Left ventricle myocardium inferior (tissue), 1 donor: ENCODE results near the gene UCHL5. TPM values are rescaled to one million over a fixed set of nuclear protein-coding genes. Genes with fewer than 3 reads are reported as not detected.
"Not testable (repeated sequence)": the region's sequence is repeated elsewhere in the genome, so short reads cannot be mapped to it uniquely, and the experiment has no call there.

Experiments
- DNase-seq: peaks from one replicate; pipeline ENCODE4 v3.0.0-alpha.2; 2020
- H3K27ac ChIP-seq: fragments of 200-600 bp; replicated peaks from 2 replicates; pipeline ENCODE4 v1.8.0; 2021
- H3K27me3 ChIP-seq: fragments of 200-600 bp; 2 replicates; pipeline ENCODE4 v1.8.0; 2021; ENCODE audit warnings: low read depth
- H3K36me3 ChIP-seq: fragments of 200-600 bp; 2 replicates; pipeline ENCODE4 v1.8.0; 2021
- H3K4me1 ChIP-seq: fragments of 200-600 bp; 2 replicates; pipeline ENCODE4 v1.8.0; 2021
- H3K4me3 ChIP-seq: fragments of 200-600 bp; 2 replicates; pipeline ENCODE4 v1.8.0; 2021; ENCODE audit warnings: mild to moderate bottlenecking, moderate library complexity
- H3K9me3 ChIP-seq: fragments of 200-600 bp; replicated peaks from 2 replicates; pipeline ENCODE4 v1.8.0; 2021
- CTCF ChIP-seq: fragments of 200-600 bp; IDR thresholded peaks from 2 replicates; pipeline ENCODE4 v1.8.0; 2021; ENCODE audit warnings: antibody characterized with exemption, mild to moderate bottlenecking, borderline replicate concordance
- intact Hi-C: fragments of 100-400 bp; cut with micrococcal nuclease; formaldehyde crosslinking; loops from one replicate; pipeline ENCODE4 v1.11.0; 2022
- total RNA-seq: library from RNA; stranded (reverse); fragmentation: NEBNext Ultra II Directional; extraction: Animal tissue kit (Norgen Biotek cat#: 25700); gene quantifications from one replicate; pipeline ENCODE4 v1.2.1, GENCODE V29; 2021
- donor health status: DM: no; HTN: yes; CAD: no; lungs with severe emphysema.

Gene UCHL5
- total RNA-seq, 1 donor from 2014 or later: 43.0 TPM

- DNase-seq: no peak
- Histone ChIP-seq H3K4me3 (no peak overlapping the region), H3K27me3 (no peaks in the 10 kb centered on the region), H3K36me3 (peaks cover 26% of the 10 kb centered on the region), H3K4me1 (no peaks in the 10 kb centered on the region), H3K9me3 (peaks cover 11% of the 10 kb centered on the region), H3K27ac (no peak overlapping the region)
- intact Hi-C loops: no loop called here
- no peak for TF ChIP-seq CTCF
Observed at GRCh38 chr1:192994141-192994540, 65.0 kb downstream of the UCHL5 start.

- Histone ChIP-seq H3K4me1 (no peaks in the 10 kb centered on the region), H3K27ac (no peak overlapping the region), H3K36me3 (peaks cover 30% of the 10 kb centered on the region), H3K27me3 (no peaks in the 10 kb centered on the region), H3K4me3 (no peak overlapping the region), H3K9me3 (peaks cover 11% of the 10 kb centered on the region)
- intact Hi-C loops: no loop called here
- TF ChIP-seq CTCF: no peak
- DNase-seq: no peak
Observed at GRCh38 chr1:192993426-192994085, 65.6 kb downstream of the UCHL5 start.

- DNase-seq: not testable (repeated sequence)
Observed at GRCh38 chr1:192986748-192987334, 72.3 kb downstream of the UCHL5 start.

GRCh38 chr1:192986110-192986747, 72.9 kb downstream of the UCHL5 start:
- no peaks in the 10 kb centered on the region for H3K27me3 ChIP-seq
- H3K9me3 ChIP-seq: no peaks in the 10 kb centered on the region
- intact Hi-C loops: no loop called here
- H3K4me3 ChIP-seq: no peak overlapping the region
- TF ChIP-seq CTCF: no peak
- no peak for DNase-seq
- H3K27ac ChIP-seq: no peak overlapping the region
- H3K36me3 ChIP-seq: peaks cover 11% of the 10 kb centered on the region
- no peaks in the 10 kb centered on the region for H3K4me1 ChIP-seq

More at GRCh38 chr1:192986748-192987334, 72.3 kb downstream of the UCHL5 start:
- H3K4me1 ChIP-seq, H3K27ac ChIP-seq, intact Hi-C loops, H3K4me3 ChIP-seq, H3K27me3 ChIP-seq, H3K9me3 ChIP-seq: not testable (repeated sequence)
- H3K36me3 ChIP-seq: peaks cover 11% of the 10 kb centered on the region

GRCh38 chr1:192984080-192984479, 75.1 kb downstream of the UCHL5 start:
- TF ChIP-seq CTCF: no peak
- intact Hi-C loops: no loop called here

More at GRCh38 chr1:192984080-192984479, 75.1 kb downstream of the UCHL5 start:
- Histone ChIP-seq H3K9me3 (no peaks in the 10 kb centered on the region), H3K4me1 (peaks cover 3% of the 10 kb centered on the region), H3K36me3 (peaks cover 14% of the 10 kb centered on the region), H3K4me3 (no peak overlapping the region), H3K27ac (no peak overlapping the region), H3K27me3 (no peaks in the 10 kb centered on the region)
- DNase-seq: no peak
